ENCODE data around the gene TAS2R19.
"Not testable (repeated sequence)": the region's sequence is repeated elsewhere in the genome, so short reads cannot be mapped to it uniquely, and the experiment has no call there.

Gene TAS2R19, protein sequence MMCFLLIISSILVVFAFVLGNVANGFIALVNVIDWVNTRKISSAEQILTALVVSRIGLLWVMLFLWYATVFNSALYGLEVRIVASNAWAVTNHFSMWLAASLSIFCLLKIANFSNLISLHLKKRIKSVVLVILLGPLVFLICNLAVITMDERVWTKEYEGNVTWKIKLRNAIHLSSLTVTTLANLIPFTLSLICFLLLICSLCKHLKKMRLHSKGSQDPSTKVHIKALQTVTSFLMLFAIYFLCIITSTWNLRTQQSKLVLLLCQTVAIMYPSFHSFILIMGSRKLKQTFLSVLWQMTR

DNA sequence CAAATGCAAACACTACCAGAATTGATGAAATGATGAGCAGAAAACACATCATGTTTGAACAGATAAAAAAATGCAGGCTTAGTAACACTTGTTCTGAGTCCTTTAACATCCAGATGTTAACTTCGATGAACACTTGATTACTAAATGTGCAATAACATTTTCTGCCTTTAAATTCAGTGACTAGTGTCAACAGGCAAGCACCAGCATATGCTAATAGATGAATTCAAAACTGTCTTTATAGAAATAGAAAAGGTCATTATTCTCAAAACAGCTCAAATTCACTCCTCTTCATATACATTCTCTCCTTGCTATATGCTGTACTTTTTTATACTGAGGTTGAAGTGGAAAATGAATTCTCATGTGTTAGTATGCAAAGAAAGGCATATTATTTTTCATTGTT, at the start of gene TAS2R19:
Gene TAS2R19 (minus strand): TSS at position 101 of the 400 bp plus-strand sequence. CDS start 49 bp downstream, at position 52.
- DNase-seq, result no peak

DNA sequence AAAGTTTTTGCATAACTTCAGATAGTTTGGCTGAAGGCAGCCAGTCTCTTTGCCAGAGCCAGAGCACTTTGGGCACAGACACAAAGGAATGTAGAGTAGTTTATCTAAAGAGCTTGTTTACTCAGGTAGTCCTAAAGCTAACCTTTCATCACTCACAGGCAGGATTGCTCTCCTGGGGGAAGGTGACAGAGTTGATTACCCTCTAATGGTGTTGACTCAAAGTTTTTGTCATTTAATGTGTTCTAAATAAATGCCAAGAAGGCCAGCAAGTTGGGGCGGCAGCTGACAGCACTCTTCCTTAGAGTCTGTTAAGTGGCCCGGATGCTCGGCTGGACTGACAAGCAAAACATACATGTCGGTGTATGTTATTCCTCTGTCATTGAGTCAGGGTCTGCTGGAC, 49.0 kb upstream of the TAS2R19 start:
- DNase-seq, result no peak

DNA sequence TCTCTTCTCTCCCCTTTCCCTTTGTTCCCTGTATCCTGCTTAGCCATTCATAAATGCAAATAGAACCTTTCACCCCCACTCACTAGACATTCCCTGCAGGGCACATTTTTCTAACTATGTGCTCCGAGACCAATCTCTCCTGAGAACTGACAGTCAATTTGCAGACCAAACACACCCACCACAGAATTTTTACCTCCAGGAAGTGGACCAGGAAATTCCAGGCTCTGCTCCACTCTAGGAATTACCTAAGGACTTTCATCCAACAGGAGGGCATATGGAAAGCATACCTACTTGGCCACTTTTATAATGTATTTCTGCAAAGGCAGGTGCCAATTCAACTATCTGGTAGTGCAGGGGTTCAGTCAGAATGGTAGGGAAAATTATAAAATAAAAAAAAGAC, 48.6 kb upstream of the TAS2R19 start:
- no peak for DNase-seq

DNA sequence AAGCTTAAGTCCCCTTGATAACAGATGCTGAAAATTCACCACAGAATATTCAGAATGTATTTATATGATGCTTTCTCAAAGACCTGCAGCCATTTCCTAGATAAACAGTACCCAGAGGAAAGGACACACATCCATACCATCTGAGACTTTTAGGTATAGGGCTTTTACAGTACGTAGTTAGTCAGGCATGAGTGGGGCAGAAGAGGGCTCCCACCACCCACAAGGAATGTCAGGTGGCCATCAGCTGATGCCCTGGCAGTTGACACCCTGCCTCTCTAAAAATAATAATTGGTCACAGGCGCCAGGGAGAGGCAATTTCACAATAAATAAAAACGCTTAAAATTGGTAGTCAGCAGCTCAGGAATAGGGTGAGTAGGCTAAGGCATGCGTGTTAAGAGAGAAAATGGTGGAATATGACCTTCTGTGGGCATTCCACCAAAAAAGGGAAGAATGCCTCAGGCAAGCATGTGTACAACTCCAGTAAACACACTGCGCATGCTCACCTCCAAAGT, 47.5 kb upstream of the TAS2R19 start:
- no peak for DNase-seq

DNA sequence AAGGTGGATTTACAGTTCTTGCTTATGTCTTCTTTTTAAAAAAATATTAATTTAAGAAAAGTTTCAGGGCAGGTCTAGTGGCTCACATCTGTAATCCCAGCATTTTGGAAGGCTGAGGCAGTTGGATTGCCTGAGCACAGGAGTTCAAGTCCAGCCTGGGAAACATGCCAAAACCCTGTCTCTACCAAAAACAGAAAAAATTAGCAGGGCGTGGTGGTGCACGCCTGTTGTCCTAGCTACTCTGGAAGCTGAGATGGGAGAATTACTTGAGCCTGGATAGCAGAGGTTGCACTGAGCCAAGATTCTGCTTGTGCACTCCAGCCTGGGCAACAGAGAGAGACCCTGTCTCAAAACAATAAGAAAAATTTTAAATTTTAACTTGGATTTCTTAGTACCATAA, 45.1 kb upstream of the TAS2R19 start:
- DNase-seq, result no peak

DNA sequence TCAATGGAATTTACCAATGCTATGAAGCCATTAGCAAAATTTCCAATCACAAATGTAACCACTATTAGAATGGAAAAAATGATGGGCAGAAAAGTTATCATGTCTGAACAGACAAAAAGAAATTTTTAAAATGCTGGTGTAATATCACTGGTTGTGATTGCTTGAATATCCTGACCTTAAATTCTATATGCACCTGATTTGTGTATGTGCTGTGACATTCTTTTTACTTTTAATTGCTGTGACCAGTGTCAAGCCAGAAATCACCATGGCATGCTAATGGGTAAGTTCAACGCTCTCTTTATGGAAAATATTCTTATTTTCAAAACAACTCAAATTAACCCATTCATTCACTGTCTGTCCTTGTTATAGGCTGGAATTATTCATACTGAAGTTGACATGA, 39.8 kb upstream of the TAS2R19 start, which contains the start of gene TAS2R46:
Gene TAS2R46 (minus strand): TSS at position 101 of the 400 bp plus-strand sequence. CDS start 0 bp downstream, at position 101.
- not testable (repeated sequence) for DNase-seq

DNA sequence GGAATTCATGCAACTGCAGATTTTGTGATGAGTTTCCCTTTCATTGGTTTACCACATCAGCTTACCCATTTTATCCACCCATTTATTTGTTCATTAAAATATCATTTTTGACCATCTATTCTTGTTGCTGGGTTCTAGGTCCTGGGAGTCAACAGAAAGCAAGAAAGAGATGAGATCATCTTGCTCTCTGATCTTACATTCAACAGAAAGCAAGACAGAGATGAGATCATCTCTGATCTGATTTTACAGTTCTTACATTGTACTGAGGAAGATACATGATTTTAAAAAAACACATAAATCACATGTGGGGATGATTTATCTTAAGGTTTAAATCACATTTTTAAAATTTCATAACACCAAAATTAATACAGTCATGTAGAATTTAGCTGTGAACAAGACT, 37.4 kb upstream of the TAS2R19 start:
- DNase-seq, result no peak

DNA sequence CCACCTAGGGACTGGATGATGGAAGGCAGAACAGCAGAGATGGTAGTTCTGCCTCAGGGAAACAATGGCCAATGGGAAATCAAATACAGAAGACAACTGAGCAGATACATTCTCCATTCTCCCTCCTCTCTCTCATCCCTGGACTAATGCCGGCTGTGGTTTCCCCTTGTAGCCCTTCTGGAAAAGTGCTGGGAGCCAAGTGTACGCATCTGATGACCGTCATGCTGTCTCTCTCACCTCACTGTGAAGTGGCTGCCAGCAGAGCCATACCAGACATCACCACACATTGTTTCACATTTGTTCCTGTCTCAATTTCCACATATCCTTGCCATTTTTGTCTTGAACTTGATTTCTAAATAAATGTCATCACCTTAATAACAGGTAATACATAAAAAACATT, 36.6 kb upstream of the TAS2R19 start:
- DNase-seq, result no peak

DNA sequence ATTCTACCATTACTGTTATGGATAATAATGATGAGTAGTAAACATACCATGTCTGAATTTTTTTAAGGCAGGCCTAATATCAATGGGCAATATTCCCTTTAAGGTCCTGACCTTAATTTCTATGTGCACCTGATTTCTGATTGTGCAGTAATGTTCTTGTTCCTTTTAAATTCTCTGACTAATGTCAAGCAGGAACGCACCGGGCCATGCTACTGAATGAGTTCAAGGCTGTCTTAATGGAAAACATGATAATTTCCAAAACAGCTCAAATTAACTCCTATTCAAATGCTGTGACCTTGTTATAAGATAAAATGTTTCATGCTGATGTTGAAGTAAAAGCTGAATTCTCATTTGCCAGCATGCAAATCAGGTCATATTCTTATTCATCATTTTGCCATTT, 32.9 kb upstream of the TAS2R19 start:
- DNase-seq, result no peak

DNA sequence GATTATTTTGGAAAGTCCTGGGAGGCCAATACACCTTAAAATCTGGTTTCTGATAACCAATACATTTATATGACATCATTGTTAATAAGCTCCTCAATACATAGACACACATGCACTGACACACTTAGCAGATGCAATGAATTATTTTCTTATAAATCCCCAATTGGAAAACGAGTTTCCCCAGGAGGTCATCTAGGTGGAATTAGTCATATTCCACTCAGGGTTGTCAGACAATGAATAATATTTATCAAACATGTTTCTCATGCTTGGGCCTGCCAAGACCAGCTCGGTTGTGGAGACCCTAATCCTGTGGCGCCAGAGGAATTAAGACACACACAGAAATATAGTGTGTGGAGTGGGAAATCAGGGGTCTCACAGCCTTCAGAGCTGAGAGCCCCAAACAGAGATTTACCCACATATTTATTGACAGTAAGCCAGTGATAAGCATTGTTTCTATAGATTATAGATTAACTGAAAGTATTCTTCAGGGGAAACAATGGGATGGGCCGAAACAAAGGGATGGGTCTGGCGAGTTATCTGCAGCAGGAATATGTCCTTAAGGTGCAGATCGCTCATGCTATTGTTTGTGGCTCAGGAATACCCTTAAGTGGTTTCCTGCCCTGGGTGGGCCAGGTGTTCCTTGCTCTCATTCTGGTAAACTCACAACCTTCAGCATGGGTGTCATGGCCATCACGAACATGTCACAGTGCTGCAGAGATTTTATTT, 27.5 kb upstream of the TAS2R19 start:
- DNase-seq, result not testable (repeated sequence)

DNA sequence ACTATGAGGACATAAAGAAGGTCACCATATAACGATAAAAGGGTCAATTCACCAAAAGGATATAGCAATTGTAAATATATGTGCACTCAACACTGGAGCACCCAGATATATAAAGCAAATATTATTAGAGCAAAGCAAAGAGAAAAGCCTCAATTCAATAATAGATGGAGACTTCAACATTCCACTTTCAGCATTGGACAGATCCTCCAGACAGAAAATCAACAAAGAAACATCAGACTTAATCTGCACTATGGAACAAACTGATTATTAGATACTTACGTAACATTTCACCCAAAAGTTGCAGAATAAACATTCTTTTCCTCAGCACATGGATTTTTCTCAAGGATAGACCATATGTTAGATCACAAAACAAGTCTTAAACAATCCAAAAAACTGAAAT, 18.9 kb upstream of the TAS2R19 start:
- DNase-seq, result not testable (repeated sequence)

DNA sequence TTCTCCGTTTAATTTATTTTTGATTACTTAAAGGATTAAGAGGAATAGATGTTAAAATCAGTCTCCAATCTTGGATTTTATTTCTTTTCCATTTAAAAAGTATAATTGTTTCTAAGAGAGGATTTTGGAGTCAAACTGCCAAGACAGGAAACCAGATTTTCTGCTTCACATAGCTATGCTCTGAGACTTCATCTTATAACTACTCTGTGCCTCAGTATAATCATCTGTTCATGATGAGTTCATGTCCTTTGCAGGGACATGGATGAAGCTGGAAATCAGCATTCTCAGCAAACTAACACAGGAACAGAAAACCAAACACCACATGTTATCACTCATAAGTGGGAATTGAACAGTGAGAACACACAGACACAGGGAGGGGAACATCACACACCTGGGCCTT, 17.7 kb upstream of the TAS2R19 start:
- DNase-seq, result no peak

DNA sequence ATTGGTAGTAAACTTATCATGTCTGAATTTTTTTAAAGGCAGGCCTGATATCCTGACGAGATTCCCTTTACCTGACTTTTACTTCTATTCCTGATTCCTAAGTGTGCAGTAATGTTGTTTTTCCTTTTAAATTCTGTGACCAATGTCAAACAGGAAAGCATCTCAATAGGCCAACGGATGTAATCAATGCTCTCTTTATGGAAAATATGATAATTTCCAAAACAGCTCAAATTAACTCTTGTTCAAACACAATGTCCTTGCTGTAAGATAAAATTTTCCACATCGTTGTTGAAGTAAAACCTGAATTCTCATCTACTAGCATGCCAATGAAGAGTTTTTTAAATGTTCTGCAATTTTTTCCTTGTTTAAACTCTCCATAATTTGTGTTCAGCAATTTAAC, 16.8 kb upstream of the TAS2R19 start:
- no peak for DNase-seq

DNA sequence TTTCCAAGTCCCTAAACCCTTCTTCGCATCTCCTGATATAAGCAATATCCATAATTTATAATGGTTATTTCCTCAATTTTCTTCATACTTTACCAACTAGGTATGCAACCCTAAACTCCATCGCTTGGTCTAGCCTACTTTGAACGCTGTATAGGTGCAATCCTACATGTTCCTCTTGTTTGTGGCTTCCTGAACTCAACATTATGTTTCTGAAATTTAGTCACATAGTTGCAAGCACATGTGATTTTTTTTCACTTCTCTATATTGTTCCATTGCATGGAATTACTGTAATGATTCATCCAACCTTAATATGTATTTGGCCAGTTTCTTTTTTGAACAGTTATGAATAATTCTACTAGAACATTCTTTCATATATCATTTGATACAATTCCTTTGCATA, 11.5 kb upstream of the TAS2R19 start:
- DNase-seq, result not testable (repeated sequence)

DNA sequence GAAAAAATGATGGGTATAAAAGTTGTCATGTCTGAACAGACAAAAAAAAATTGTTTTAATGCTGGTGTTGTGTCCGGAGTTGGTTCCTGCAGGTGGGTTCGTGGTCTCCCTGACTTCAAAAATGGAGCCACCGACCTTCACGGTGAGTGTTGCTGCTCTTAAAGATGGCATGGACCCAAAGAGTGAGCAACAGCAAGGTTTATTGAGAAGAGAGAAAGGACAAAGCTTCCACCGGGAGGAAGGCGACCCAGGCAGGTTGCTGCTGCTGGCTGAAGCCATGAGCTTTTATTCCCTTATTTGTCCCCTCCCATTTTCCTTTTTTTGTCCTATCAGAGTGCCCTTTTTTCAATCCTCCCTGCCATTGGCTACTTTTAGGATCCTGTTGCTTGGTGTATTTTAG, 8.9 kb upstream of the TAS2R19 start, which contains the start of gene TAS2R31:
Gene TAS2R31 (minus strand): TSS at position 101 of the 400 bp plus-strand sequence. CDS start 72 bp downstream, at position 29.
- DNase-seq, result no peak

DNA sequence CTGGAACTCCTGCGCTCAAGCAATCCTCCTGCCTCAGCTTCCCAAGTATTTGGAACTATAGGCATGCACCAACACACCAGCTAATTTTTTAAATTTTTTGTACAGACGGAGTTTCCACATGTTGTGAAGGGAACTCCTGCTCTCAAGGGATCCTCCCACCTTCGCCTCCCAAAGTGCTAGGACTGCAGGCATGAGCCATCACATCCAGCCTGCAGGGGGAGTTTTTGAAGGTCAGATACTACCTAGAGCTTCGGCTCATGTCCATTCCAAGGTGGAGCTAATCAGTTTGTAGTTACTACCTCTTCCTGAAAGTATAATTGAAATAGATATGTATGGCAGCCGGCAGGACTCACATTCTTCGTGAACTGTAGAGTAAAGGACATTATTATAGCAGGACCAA, 3.7 kb upstream of the TAS2R19 start:
- no peak for DNase-seq

DNA sequence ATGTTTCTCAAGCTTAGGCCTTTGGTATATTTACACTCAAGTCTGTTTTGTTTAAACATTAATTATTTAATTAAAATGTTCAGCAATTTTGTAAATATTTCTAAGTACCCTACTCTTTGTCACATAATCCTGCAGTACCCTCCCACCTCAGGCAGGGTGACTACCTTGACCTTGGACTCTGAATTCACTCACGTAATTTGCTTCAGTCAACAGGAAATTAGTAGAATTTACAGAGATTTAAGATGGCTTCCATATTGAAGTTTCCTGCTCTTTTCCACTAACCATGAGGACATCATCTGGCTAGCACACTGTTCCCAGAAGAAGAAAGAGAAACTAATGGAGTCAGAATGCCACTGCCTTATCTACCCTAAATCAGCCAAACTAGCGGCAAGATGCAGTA, 967 bp upstream of the TAS2R19 start:
- no peak for DNase-seq

DNA sequence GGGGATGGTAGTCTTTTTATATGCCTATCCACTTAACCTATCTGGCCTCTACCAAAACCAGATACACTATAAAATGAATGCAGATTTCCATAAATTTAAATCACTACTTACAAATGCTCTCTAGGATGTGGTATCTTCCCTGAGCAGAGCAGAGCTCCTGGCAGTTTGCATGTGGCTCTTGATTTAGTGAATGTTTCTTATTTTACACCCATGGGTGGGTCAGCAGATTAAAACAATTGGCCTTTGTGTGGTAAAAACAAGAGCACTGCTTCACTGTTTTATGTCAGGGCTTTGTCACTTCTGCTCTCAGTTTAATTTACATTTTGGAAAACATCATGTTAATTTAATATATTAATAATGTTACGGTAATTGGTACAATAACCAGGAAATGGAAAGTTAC, 5.5 kb downstream of the TAS2R19 start:
- no peak for DNase-seq

DNA sequence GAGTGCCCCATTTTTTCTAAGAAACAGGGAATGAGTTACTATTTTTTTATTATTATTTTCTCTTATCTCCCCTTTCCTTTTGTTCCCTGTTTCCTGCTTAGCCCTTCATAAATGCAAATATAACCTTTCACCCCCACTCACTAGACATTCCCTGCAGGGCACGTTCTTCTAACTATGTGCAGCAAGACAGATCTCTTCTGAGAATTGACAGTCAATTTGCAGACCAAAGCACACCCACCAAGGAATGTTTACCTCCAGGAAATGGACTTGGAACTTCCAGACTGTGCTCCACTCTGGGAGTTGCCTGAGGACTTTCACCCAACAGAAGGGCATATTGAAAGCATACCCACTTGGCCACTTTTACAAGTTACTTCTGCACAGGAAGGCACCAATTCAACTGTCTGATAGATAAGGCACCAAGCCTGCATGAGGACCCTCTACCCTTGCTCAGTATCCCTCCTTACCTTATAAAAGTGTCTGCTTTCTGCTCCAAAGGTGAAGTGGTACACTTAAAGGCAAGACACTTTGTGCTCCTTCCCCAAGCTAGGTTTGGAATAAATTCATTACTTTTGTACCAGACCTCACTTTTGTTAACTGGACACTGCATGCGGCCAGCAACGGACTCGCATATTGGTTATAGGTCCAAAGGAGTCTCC, 6.5 kb downstream of the TAS2R19 start:
- no peak for DNase-seq

DNA sequence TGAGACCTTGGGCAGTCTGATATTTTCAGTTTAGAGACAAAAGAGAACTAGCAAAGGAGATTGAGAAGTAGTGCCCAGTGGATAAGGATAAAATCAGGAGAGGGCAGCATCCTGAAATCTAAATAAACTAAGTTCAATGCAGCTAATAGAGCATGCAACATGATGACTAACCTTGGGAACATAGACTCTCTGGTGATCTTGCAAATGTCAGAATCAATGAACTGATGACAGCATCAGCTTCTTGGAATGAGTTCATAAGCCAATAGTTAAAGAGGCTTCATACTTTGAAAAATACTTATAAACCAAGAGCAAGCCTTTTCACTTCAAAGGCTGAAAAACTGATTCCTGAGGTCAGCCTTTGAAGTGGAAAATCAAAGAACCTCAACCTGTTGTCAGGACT, 8.2 kb downstream of the TAS2R19 start:
- no peak for DNase-seq

DNA sequence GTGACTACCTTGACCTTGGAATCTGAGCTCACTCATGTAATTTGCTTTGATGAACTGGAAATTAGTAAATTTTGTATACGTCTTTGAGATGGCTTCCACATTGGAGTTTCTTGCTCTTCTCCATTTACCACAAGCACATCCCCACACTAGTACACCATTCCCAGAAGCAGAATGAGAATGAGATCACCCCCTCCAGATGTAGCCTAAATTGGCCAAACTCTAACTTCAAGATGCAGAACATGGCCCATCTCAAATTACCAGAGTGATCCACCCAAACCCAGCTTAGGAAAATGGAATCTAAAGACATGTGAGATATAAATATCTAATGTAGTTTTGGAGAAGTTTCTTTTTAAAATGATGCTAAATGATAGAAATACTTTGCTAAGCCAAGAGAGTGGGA, 14.8 kb downstream of the TAS2R19 start:
- DNase-seq, result no peak

DNA sequence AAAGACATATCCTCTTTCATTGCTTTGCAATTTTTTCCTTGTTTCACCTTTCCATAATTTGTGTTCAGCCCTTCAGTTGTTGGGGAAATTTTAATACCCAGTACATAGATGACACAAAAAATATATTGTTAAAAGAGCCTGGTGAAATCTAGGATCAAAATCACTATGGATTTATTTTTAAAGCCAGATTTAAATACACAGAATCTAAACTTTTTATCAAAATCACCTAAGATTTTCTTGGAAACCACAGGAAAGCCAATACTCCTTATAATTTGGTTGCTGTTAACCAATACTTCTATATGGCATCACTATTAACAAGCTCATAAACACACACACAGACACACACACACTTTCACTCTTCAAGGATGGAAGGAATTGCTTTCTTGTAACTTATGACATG, 24.2 kb downstream of the TAS2R19 start, which contains the start of gene TAS2R20:
Gene TAS2R20 (minus strand): TSS at position 101 of the 400 bp plus-strand sequence. CDS start 429 bp downstream, outside the sequence.
- no peak for DNase-seq

DNA sequence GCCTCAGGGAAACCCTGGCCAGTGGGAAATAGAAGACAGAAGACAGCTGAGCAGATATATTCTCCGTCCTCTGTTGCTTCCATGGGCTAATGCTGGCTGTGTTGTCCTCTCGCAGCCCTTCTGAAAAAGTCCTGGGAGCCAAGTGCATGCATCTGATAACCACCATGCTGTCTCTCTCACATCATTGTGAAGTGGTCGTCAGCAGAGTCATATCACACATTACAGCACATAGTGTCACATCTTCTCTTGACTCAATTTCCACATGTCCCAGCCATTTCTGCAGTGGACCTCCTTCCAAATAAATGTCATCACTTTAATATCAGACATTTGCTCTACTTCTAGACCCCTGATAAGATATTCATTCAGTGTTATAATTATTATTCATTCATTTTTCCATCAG, 28.1 kb downstream of the TAS2R19 start:
- no peak for DNase-seq

All from activated effector memory CD4-positive, alpha-beta T cell treated with Interleukin-2 at 50 U/mL for 16 hours (primary cell).